ENCODE data around the gene DMAC2.
"Not testable (repeated sequence)": the region's sequence is repeated elsewhere in the genome, so short reads cannot be mapped to it uniquely, and the experiment has no call there.

Gene DMAC2

GRCh38 chr19:41397086-41398049 is 42.3 kb downstream of the DMAC2 start, which contains the start of the genes BCKDHA and EXOSC5:
TSS of gene BCKDHA (plus strand) at chr19:41397818. CDS start at chr19:41397828, 10 bp downstream.
TSS of gene EXOSC5 (minus strand) at chr19:41397359. CDS start at chr19:41397328, 31 bp downstream.
- peak; percentile 100 for DNase-seq

DNA sequence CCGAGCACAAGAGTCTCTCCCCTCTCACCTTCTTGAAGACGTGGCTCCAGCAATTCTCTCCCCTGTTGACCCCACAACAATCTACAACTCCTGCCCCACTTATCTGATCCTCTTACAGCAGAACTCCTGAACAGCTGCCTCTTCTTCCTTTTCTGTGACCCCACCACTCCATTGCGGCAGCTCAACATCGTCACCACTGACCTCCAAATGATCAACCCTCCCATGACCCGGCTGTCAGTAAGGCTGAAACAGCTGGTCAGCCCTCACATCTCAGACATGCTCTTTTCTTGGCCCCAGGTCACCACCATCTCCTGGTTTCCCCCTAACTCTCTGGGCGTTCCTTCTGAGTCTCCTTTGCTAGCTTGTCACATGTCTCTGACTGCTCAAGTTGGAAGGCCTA is 44.4 kb downstream of the DMAC2 start:
- no peak for DNase-seq

DNA sequence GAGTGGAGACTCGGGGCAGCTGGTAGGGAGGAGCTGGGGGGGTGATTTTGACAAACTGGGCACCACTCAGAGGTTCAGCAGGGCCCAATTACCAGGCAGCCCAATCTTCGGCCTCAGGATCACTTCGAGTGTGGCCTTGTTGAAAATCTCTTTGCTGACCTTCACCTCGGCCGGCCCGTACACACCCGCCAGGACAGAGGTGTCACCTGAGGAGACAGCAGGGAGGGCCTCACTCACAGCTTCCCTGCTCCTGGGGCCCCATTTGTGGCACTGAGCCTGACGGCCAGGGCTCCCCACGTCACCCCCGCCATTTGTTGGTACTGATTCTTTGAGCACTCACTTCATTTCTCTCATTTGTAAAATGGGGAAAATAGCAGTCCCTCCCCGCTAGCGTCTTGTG is 46.9 kb downstream of the DMAC2 start:
- no peak for DNase-seq

- no peak for DNase-seq
Observed at GRCh38 chr19:41391618-41392017, 48.1 kb downstream of the DMAC2 start.

- DNase-seq = no peak
Observed at GRCh38 chr19:41386442-41386841, 53.3 kb downstream of the DMAC2 start.

GRCh38 chr19:41384351-41384750 is 55.4 kb downstream of the DMAC2 start:
- DNase-seq = no peak

DNA sequence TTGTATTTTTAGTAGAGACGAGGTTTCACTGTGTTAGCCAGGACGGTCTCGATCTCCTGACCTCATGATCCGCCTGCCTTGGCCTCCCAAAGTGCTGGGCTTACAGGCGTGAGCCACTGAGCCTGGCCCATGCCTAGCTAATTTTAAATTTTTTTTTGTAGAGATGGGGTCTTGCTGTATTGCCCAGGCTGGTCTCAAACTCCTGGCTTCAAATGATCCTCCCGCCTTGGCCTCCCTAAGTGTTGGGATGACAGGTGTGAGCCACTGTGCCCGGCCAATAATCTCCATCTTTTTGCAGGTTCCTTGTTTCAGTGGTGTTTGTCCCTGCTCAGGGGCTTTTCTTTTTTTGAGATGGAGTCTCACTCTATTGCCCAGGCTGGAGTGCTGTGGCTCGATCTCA is 58.2 kb downstream of the DMAC2 start:
- not testable (repeated sequence) for DNase-seq

Measured in EL (cell line).